Measurements from ENCODE around the gene ABCG2.

The ABCG2 gene

GRCh38 chr4:88062843-88063242 is 95.6 kb downstream of the ABCG2 start:
- DNase-seq = no peak

- DNase-seq = no peak
These were observed 96.1 kb downstream of the ABCG2 start for GRCh38 chr4:88062311-88062710.

GRCh38 chr4:88060431-88060830 is 98.0 kb downstream of the ABCG2 start:
- DNase-seq = no peak

- DNase-seq = no peak
These were observed 98.7 kb downstream of the ABCG2 start for GRCh38 chr4:88059766-88060165.

- no peak for DNase-seq
These were observed 100.1 kb downstream of the ABCG2 start for GRCh38 chr4:88058295-88058694.

GRCh38 chr4:88054901-88055300 is 103.5 kb downstream of the ABCG2 start:
- DNase-seq = no peak

- no peak for DNase-seq
These were observed 104.2 kb downstream of the ABCG2 start for GRCh38 chr4:88054229-88054628.

GRCh38 chr4:88045021-88045420 is 113.4 kb downstream of the ABCG2 start:
- DNase-seq = no peak

GRCh38 chr4:88043586-88044340 is 114.7 kb downstream of the ABCG2 start:
- DNase-seq = no peak

GRCh38 chr4:88043001-88043400 is 115.4 kb downstream of the ABCG2 start:
- no peak for DNase-seq

- DNase-seq = no peak
These were observed 116.8 kb downstream of the ABCG2 start for GRCh38 chr4:88041626-88042025.

GRCh38 chr4:88040707-88041106 is 117.7 kb downstream of the ABCG2 start:
- DNase-seq = no peak
